Ovary (tissue), 3 donors: ENCODE data around the gene P4HA2.

Experiments
- EP300 ChIP-seq: sonication (generic); formaldehyde crosslinking; IDR thresholded peaks from one replicate; pipeline ENCODE4 v1.6.1; 2017; ENCODE audit warnings: antibody characterized with exemption
- POLR2A ChIP-seq: fragments of 450-650 bp; IDR thresholded peaks from one replicate; pipeline ENCODE4 v1.6.1; 2017; ENCODE audit warnings: antibody characterized with exemption, mild to moderate bottlenecking, moderate library complexity
- TF ChIP-seq, protein P1 (sequence below), 3 donors: fragments of 450-650 bp in 2 of 3; fragments of 200-600 bp in 1 of 3; IDR thresholded peaks; one replicate each; pipeline versions ENCODE4 v1.5.1 to v1.8.0; 2016 to 2022; ENCODE audit warnings: antibody characterized with exemption in 3 of 3, mild to moderate bottlenecking in 1 of 3
- donor health status: DM: no; HTN: no; CAD: no.

DNA sequence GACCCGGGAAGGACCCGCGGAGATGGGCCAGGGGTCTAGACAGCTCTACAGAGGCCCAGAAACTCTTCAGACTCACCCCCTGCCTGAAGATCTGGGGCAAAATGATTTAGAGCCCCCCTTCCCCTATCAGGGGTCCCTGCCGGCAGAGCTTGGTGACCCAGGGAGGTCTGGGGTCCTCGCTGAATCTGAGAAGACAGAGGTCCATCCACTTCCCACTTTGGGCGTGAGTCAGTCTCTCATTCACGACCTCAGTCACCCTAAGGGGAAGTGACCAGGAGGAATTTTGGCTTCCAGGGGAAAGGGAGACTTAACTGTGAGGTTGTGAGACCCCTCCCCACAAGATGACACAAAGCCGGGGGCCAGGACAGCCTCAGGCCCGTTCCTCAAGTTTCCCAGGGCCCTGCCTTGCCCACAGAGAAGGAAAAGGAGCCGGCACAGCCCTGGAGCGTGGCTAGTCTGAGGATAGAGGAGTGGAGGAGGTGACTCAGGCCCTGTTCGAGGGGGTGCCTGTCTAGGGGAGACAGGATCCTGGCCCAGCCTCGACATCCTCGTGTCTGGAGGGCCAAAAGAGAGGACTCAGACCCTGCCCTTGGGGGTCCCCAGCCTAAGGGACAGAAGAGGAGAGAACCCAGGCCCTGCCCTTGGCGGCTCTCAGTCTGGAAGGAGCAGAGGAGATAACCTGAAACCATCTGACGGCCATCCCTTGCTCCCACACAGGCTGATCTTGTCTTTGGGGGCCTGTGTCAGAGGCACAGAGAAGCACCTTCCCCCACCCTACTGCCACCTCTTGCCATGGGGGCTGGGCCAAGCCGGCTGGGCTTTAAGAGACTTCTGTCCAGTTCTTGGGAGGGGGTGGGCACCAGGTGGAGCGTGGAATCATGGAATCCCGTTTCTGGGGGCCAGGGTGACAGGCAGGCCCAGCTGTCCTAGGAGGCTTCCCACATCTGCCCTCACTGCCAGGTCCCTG is 30.7 kb upstream of the P4HA2 start:
- TF ChIP-seq POLR2A (no peak), EP300 (no peak)
- TF ChIP-seq, protein P1, sequence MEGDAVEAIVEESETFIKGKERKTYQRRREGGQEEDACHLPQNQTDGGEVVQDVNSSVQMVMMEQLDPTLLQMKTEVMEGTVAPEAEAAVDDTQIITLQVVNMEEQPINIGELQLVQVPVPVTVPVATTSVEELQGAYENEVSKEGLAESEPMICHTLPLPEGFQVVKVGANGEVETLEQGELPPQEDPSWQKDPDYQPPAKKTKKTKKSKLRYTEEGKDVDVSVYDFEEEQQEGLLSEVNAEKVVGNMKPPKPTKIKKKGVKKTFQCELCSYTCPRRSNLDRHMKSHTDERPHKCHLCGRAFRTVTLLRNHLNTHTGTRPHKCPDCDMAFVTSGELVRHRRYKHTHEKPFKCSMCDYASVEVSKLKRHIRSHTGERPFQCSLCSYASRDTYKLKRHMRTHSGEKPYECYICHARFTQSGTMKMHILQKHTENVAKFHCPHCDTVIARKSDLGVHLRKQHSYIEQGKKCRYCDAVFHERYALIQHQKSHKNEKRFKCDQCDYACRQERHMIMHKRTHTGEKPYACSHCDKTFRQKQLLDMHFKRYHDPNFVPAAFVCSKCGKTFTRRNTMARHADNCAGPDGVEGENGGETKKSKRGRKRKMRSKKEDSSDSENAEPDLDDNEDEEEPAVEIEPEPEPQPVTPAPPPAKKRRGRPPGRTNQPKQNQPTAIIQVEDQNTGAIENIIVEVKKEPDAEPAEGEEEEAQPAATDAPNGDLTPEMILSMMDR (IDR thresholded peaks at IDR 0.05) = no peak
